Breast epithelium (tissue), 3 donors: Measurements from ENCODE around the gene MGAT4C.

Source experiments
- POLR2A ChIP-seq: fragments of 450-650 bp; IDR thresholded peaks from one replicate; pipeline ENCODE4 v1.6.1; 2016; ENCODE audit warnings: antibody characterized with exemption, mild to moderate bottlenecking, moderate library complexity
- TF ChIP-seq, protein P1 (sequence below), 3 donors: fragments of 450-650 bp; IDR thresholded peaks; one replicate each; pipeline ENCODE4 v1.5.1; 2016 to 2017; ENCODE audit warnings: antibody characterized with exemption in 3 of 3, mild to moderate bottlenecking in 3 of 3, moderate library complexity in 3 of 3

DNA sequence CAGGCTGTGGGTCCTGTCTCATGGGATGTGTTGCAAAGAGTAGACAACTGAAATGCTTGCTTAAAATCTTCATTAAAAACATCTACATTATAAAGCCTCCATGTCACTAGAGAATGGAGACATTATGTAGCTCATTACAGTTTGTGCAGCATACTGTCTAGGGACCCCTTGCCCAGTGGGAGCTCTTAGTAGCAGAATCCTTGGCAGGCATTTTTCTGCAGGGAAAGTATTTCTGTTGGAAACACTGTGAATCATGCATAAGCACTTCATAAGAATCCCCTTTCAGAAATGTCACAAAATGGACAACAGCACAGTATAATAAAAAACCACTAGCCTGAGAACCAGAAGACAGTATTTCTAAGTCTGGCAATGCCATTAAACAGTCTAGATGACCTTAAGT, 174.3 kb downstream of the MGAT4C start:
- TF ChIP-seq POLR2A: no peak
- TF ChIP-seq, protein P1, sequence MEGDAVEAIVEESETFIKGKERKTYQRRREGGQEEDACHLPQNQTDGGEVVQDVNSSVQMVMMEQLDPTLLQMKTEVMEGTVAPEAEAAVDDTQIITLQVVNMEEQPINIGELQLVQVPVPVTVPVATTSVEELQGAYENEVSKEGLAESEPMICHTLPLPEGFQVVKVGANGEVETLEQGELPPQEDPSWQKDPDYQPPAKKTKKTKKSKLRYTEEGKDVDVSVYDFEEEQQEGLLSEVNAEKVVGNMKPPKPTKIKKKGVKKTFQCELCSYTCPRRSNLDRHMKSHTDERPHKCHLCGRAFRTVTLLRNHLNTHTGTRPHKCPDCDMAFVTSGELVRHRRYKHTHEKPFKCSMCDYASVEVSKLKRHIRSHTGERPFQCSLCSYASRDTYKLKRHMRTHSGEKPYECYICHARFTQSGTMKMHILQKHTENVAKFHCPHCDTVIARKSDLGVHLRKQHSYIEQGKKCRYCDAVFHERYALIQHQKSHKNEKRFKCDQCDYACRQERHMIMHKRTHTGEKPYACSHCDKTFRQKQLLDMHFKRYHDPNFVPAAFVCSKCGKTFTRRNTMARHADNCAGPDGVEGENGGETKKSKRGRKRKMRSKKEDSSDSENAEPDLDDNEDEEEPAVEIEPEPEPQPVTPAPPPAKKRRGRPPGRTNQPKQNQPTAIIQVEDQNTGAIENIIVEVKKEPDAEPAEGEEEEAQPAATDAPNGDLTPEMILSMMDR (IDR thresholded peaks at IDR 0.05): no peak
